Measurements from ENCODE around the gene ZNF408. TPM values are rescaled to one million over a fixed set of nuclear protein-coding genes. Genes with fewer than 3 reads are reported as not detected.
A peak's percentile ranks its signal among the peaks of the same experiment; 100 is the strongest.

ZNF408 gene
- total and polyA plus RNA-seq, 2 of the 13 experiments (the other 11 are each of a cell fraction or from before 2014, with no cell fraction given) = 11.2 to 12.5 TPM

DNA sequence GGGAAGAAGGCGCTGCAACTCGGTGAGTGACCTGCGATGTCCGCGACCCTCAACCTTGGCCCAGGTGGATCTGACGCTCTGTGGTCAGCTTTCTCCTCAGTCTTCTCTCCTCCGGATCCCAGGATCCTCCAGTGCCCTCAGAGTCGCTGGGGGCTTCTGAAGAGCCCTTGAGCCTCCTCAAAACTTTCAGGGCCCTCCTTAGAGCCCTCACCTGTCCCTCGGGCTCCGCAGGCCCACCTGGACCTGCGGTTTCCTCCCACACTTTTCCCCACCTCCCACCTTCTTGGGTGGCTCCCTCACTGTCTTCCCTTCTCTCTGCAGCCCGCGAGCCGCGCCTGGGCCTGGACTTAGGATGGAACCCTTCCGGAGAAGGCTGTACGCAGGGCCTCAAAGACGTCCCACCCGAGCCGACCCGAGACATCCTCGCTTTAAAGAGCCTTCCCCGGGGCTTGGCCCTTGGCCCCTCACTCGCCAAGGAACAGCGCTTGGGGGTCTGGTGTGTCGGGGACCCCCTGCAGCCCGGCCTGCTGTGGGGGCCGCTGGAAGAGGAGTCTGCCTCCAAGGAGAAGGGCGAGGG, 335 bp downstream of the ZNF408 start:
- no peaks in the 10 kb centered on the region; a peak in 1 of 5 replicates for H3K27me3 ChIP-seq (ENCODE audit: control insufficient read depth in 1 of 2, insufficient read depth in 2 of 2, low read length in 2 of 2)
- ChIA-PET POLR2A (interaction anchor here (1.2 to 11.5 kb wide), 12 partner anchors 8 to 147 kb away, joined by 3 to 272 read pairs (median 10); partner anchors contain the start of gene F2), CTCF (ENCODE audit: low intra/inter-chr PET ratio, low total read pairs) (interaction anchor here (0.7 kb wide), 1 partner anchor 101 kb away, joined by 3 read pairs; no protein-coding TSS in a partner anchor)
- peaks cover 44% of the 10 kb centered on the region for H3K79me2 ChIP-seq (ENCODE audit: insufficient read depth, low read length)
- no peaks in the 10 kb centered on the region for H3K9me3 ChIP-seq (ENCODE audit: low read length)
- H3K4me1 ChIP-seq (ENCODE audit: insufficient read depth, low read length) = peaks cover 53% of the 10 kb centered on the region
- FAIRE-seq (no peak), DNase-seq (ENCODE audit: low spot score) (no peak), ATAC-seq (peak; percentile 7; the same call in 2 of the 3 replicates)
- H2AFZ ChIP-seq (ENCODE audit: low read length) = peak overlapping the region; percentile 95
- H3K27ac ChIP-seq (ENCODE audit: extremely low read length, insufficient read depth, low read length) = peak overlapping the region; percentile 97
- H3K4me2 ChIP-seq (ENCODE audit: low read depth, low read length) = peak overlapping the region; percentile 73
- TSS peak; percentile 78 for BruUV-seq (replicated peaks)
- in situ Hi-C loops (cut with HindIII; ENCODE audit: extremely low pct_ligation_motif_present, low pct_unique_long_range_greater_than_20kb) (no loop called here), intact Hi-C loops (cut with micrococcal nuclease; ENCODE audit: unreplicated experiment) (no loop called here)
- 0% methylated on average over 21 of the region's 29 CpGs for WGBS (ENCODE audit: low lambda C conversion rate)
- peak overlapping the region; percentile 83 to 99 (median 98) for H3K4me3 ChIP-seq (replicated peaks in 1 of 3; ENCODE audit: insufficient read depth in 1 of 3, low read depth in 2 of 3, low read length in 3 of 3)
- H3K9ac ChIP-seq (ENCODE audit: insufficient read depth, low read depth, low read length) = peak overlapping the region; percentile 98
- H4K20me1 ChIP-seq (ENCODE audit: insufficient read depth, low read length) = no peaks in the 10 kb centered on the region
- H3K36me3 ChIP-seq (replicated peaks in 1 of 2; ENCODE audit: control insufficient read depth in 1 of 2, insufficient read depth in 2 of 2, low read length in 2 of 2) = peaks cover 25 to 37% of the 10 kb centered on the region in 2 experiments
- no peak; the same call in 1 of the 2 replicates for TF ChIP-seq ARNT2 (CRISPR knock-in tag; IDR thresholded peaks at IDR 0.05; ENCODE audit: low read depth)
- TF ChIP-seq, protein P1, sequence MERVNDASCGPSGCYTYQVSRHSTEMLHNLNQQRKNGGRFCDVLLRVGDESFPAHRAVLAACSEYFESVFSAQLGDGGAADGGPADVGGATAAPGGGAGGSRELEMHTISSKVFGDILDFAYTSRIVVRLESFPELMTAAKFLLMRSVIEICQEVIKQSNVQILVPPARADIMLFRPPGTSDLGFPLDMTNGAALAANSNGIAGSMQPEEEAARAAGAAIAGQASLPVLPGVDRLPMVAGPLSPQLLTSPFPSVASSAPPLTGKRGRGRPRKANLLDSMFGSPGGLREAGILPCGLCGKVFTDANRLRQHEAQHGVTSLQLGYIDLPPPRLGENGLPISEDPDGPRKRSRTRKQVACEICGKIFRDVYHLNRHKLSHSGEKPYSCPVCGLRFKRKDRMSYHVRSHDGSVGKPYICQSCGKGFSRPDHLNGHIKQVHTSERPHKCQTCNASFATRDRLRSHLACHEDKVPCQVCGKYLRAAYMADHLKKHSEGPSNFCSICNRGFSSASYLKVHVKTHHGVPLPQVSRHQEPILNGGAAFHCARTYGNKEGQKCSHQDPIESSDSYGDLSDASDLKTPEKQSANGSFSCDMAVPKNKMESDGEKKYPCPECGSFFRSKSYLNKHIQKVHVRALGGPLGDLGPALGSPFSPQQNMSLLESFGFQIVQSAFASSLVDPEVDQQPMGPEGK (CRISPR knock-in tag; IDR thresholded peaks at IDR 0.05) = no peak
- TF ChIP-seq, protein P2, sequence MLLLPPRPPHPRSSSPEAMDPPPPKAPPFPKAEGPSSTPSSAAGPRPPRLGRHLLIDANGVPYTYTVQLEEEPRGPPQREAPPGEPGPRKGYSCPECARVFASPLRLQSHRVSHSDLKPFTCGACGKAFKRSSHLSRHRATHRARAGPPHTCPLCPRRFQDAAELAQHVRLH (CRISPR knock-in tag; IDR thresholded peaks at IDR 0.05; ENCODE audit: borderline replicate concordance, low read depth) = no peak
- no peak for TF ChIP-seq HDAC1 (CRISPR knock-in tag; IDR thresholded peaks at IDR 0.05)
- TF ChIP-seq ZNF33B (CRISPR knock-in tag; IDR thresholded peaks at IDR 0.05) = no peak
- 0 out of 2 replicates have a peak, but pooled peaks have one; percentile 18 for TF ChIP-seq BORCS8-MEF2B (CRISPR knock-in tag; IDR thresholded peaks at IDR 0.05)
- TF ChIP-seq, protein P3, sequence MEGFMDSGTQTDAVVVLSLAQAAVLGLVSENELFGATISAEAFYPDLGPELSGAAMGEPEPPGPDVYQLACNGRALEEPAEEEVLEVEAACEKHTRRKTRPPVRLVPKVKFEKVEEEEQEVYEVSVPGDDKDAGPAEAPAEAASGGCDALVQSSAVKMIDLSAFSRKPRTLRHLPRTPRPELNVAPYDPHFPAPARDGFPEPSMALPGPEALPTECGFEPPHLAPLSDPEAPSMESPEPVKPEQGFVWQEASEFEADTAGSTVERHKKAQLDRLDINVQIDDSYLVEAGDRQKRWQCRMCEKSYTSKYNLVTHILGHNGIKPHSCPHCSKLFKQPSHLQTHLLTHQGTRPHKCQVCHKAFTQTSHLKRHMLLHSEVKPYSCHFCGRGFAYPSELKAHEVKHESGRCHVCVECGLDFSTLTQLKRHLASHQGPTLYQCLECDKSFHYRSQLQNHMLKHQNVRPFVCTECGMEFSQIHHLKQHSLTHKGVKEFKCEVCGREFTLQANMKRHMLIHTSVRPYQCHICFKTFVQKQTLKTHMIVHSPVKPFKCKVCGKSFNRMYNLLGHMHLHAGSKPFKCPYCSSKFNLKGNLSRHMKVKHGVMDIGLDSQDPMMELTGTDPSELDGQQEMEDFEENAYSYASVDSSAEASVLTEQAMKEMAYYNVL (CRISPR knock-in tag; IDR thresholded peaks at IDR 0.05; ENCODE audit: borderline replicate concordance) = no peak
- no peak; the same call in 1 of the 2 replicates for TF ChIP-seq ZSCAN22 (CRISPR knock-in tag; IDR thresholded peaks at IDR 0.05)
- TF ChIP-seq, protein P4, sequence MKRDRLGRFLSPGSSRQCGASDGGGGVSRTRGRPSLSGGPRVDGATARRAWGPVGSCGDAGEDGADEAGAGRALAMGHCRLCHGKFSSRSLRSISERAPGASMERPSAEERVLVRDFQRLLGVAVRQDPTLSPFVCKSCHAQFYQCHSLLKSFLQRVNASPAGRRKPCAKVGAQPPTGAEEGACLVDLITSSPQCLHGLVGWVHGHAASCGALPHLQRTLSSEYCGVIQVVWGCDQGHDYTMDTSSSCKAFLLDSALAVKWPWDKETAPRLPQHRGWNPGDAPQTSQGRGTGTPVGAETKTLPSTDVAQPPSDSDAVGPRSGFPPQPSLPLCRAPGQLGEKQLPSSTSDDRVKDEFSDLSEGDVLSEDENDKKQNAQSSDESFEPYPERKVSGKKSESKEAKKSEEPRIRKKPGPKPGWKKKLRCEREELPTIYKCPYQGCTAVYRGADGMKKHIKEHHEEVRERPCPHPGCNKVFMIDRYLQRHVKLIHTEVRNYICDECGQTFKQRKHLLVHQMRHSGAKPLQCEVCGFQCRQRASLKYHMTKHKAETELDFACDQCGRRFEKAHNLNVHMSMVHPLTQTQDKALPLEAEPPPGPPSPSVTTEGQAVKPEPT (CRISPR knock-in tag; IDR thresholded peaks at IDR 0.05; ENCODE audit: low read depth) = 0 out of 2 replicates have a peak, but pooled peaks have one; percentile 22
- TF ChIP-seq AGO2 (optimal IDR thresholded peaks at IDR 0.05; ENCODE audit: low read depth, low read length) = peak; percentile 71
- no peak for TF ChIP-seq ZNF629 (CRISPR knock-in tag; conservative IDR thresholded peaks at IDR 0.05)
- TF ChIP-seq BRD4 (CRISPR knock-in tag; IDR thresholded peaks at IDR 0.05) = peak; percentile 68; the same call in 1 of the 2 replicates
- peak; percentile 56; the same call in 1 of the 2 replicates for TF ChIP-seq ZNF446 (CRISPR knock-in tag; IDR thresholded peaks at IDR 0.05)
- peak; percentile 52; the same call in 1 of the 2 replicates for TF ChIP-seq RBFOX2 (IDR thresholded peaks at IDR 0.05; ENCODE audit: low read depth, low read length)
- peak; percentile 2 for TF ChIP-seq XRCC5 (optimal IDR thresholded peaks at IDR 0.05; ENCODE audit: low read length)
- TF ChIP-seq ARNT (IDR thresholded peaks at IDR 0.05) = no peak
- TF ChIP-seq ZNF230 (CRISPR knock-in tag; IDR thresholded peaks at IDR 0.05) = 0 out of 2 replicates have a peak, but pooled peaks have one; percentile 19
- TF ChIP-seq POLR2A (IDR thresholded peaks at IDR 0.05; ENCODE audit: insufficient read depth in 1 of 2, low read depth in 2 of 2, low read length in 2 of 2) = peak in 1 of 2 experiments; percentile 72; a peak in 2 of 4 replicates
- no peak for TF ChIP-seq ETV6 (CRISPR knock-in tag; conservative IDR thresholded peaks at IDR 0.05)
